LNCaP clone FGC (cell line): ENCODE data around the gene UBA6.
"Not testable (repeated sequence)": the region's sequence is repeated elsewhere in the genome, so short reads cannot be mapped to it uniquely, and the experiment has no call there.

Experiments used
- DNase-seq: peaks from one replicate; pipeline ENCODE4 v3.0.0-alpha.2; 2011; ENCODE audit warnings: low read depth
- H3K4me3 ChIP-seq: 2 replicates; pipeline ENCODE4 v1.5.1; 2011; ENCODE audit warnings: mild to moderate bottlenecking, low read depth, low read length, control low read depth
- CTCF ChIP-seq: IDR thresholded peaks from 2 replicates; pipeline ENCODE4 v1.5.1; 2012; ENCODE audit warnings: mild to moderate bottlenecking; ENCODE audit not compliant: control insufficient read depth, insufficient read depth; ENCODE audit errors: extremely low read depth

UBA6 gene

GRCh38 chr4:67674098-67674497 is 26.9 kb downstream of the UBA6 start:
- no peak for TF ChIP-seq CTCF
- DNase-seq = no peak
- H3K4me3 ChIP-seq = no peak overlapping the region

DNA sequence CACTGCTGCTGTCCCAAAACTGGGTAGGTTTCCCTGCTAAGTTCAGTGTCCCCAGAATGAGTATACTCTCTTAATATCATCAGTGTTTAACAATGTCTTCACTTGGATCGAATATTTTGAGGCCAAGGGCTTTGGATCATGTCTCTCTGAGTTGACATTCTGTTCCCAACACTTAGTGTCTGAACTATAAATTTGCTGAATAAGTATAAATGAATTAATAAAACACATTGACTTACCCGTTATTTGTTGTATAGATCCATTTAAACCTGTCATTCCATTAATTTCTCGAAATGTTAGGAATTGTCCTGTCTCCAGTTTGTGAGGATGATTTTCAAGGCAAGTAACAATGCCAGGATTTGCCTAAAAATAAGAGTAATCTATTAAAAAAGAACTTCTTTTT is 32.6 kb downstream of the UBA6 start:
- no peak for TF ChIP-seq CTCF
- no peak for DNase-seq
- no peak overlapping the region for H3K4me3 ChIP-seq

- H3K4me3 ChIP-seq = no peak overlapping the region
- no peak for DNase-seq
- no peak for TF ChIP-seq CTCF
Observed at GRCh38 chr4:67660418-67660817, 40.5 kb downstream of the UBA6 start.

GRCh38 chr4:67659065-67659464 is 41.9 kb downstream of the UBA6 start:
- no peak for DNase-seq
- no peak overlapping the region for H3K4me3 ChIP-seq
- no peak for TF ChIP-seq CTCF

GRCh38 chr4:67658302-67658701 is 42.7 kb downstream of the UBA6 start:
- no peak overlapping the region for H3K4me3 ChIP-seq
- TF ChIP-seq CTCF = no peak
- no peak for DNase-seq

- DNase-seq = no peak
- H3K4me3 ChIP-seq = no peak overlapping the region
- TF ChIP-seq CTCF = no peak
Observed at GRCh38 chr4:67651536-67651935, 49.4 kb downstream of the UBA6 start.

GRCh38 chr4:67638136-67638535 is 62.8 kb downstream of the UBA6 start:
- no peak for TF ChIP-seq CTCF
- H3K4me3 ChIP-seq = no peak overlapping the region
- no peak for DNase-seq

DNA sequence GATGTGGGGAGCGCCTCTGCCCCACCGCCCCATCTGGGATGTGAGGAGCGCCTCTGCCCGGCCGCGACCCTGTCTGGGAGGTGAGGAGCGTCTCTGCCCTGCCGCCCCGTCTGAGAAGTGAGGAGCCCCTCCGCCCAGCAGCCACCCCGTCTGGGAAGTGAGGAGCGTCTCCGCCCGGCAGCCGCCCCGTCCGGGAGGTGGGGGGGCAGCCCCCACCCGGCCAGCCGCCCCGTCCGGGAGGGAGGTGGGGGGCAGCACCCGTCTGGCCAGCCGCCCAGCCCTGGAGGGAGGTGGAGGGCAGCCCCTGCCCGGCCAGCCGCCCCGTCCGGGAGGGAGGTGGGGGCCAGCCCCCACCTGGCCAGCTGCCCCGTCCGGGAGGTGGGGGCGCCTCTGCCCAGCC is 64.0 kb downstream of the UBA6 start:
- H3K4me3 ChIP-seq, DNase-seq: not testable (repeated sequence)
